IPS-15b (cell line): ENCODE data around the gene CACNB3.
A peak's percentile ranks its signal among the peaks of the same experiment; 100 is the strongest.
"Not testable (repeated sequence)": the region's sequence is repeated elsewhere in the genome, so short reads cannot be mapped to it uniquely, and the experiment has no call there.

Experiments
- H3K27me3 ChIP-seq: one replicate; pipeline ENCODE4 v1.6.1; 2013; ENCODE audit warnings: low read length; ENCODE audit not compliant: control insufficient read depth, insufficient read depth
- H3K36me3 ChIP-seq: one replicate; pipeline ENCODE4 v1.6.1; 2013; ENCODE audit warnings: low read length; ENCODE audit not compliant: control insufficient read depth, insufficient read depth
- H3K4me1 ChIP-seq: one replicate; pipeline ENCODE4 v1.6.1; 2013; ENCODE audit warnings: mild to moderate bottlenecking, low read length; ENCODE audit not compliant: control insufficient read depth, insufficient read depth
- H3K4me3 ChIP-seq: one replicate; pipeline ENCODE4 v1.5.1; 2013; ENCODE audit warnings: low read depth, low read length
- H3K9ac ChIP-seq: one replicate; pipeline ENCODE4 v1.6.1; 2013; ENCODE audit warnings: low read depth, mild to moderate bottlenecking, low read length
- H3K9me3 ChIP-seq: one replicate; pipeline ENCODE4 v1.6.1; 2013; ENCODE audit warnings: mild to moderate bottlenecking, low read length; ENCODE audit not compliant: control insufficient read depth, insufficient read depth

CACNB3 gene

DNA sequence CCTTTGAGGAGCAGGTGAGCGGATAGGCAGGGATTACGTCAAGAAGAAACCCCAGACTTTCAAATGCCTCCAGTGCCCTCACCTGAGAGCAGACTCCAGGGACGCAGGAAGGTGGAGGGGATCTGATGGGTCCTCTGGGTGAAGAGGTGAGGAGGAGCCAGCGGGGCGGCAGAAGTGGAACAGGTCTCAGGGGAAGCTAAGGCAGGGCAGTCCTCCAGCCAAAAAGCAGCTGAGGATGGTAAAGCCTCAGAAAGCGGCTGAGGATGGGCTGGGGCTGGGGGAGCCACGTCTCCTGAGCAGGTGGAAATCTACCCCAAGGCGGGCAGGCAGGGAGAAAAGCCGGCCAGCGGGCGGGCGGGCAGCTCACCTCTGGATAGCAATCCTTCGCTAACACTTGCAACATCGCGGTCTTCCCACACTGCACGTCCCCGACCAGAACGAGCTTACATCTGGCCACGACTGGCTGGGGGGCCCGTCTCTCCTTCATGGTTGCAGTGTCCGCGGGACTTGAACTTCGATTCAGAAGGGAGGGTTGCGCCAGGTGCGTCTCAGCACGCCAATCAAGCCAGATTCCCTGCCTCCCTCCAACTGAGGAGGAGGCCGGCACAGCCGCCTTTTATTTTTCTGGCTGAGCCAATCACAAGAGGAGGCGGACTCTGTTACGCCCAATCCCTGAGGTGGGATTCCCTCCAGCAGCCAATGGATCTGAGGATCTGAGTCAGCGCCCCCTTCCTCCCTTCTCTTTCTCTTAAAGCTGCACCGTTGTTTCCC lies 47.2 kb downstream of the CACNB3 start, which contains the start of gene RND1:
Gene RND1, minus strand, starts transcription at position 590 of the 771 bp plus-strand sequence. Its CDS starts 103 bp downstream, at position 487.
- Histone ChIP-seq H3K9ac (peak within 1 kb of the TSS; percentile 85), H3K4me1 (peaks cover 12% of the 10 kb centered on the region), H3K9me3 (no peaks in the 10 kb centered on the region), H3K4me3 (peak within 1 kb of the TSS; percentile 93), H3K27me3 (no peaks in the 10 kb centered on the region), H3K36me3 (peaks cover 20% of the 10 kb centered on the region)

DNA sequence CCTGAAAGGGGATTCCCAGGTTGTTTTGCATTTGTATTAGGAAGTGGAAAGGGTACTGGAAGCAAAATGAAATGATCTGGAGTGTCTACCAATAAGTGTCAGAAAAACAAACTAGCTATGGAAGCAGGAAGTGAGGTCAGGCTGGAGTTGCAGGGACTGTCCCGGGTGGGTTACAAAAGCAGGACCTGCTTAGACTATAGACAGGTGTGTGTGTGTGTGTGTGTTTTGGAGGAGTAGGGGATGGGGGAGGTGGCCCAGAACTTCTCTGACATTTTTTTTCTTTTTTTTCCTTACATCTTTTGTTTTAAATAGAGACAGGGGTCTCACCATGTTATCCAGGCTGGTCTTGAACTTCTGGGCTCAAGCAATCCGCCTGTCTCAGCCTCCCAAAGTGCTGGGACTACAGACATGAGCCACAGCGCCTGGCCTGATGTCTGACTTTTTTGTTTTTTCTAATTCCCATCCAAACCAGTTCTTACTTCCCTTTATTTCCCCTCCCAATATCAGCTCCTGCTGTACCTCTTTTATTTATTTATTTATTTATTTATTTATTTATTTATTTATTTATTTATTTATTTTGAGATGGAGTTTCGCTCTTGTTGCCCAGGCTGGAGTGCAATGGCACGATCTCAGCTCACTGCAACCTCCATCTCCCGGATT lies 47.9 kb downstream of the CACNB3 start:
- no peak overlapping the region for H3K9ac ChIP-seq
- no peaks in the 10 kb centered on the region for H3K27me3 ChIP-seq
- H3K9me3 ChIP-seq = no peaks in the 10 kb centered on the region
- H3K4me1 ChIP-seq = peaks cover 12% of the 10 kb centered on the region
- H3K4me3 ChIP-seq = peak overlapping the region; percentile 93
- peaks cover 13% of the 10 kb centered on the region for H3K36me3 ChIP-seq

DNA sequence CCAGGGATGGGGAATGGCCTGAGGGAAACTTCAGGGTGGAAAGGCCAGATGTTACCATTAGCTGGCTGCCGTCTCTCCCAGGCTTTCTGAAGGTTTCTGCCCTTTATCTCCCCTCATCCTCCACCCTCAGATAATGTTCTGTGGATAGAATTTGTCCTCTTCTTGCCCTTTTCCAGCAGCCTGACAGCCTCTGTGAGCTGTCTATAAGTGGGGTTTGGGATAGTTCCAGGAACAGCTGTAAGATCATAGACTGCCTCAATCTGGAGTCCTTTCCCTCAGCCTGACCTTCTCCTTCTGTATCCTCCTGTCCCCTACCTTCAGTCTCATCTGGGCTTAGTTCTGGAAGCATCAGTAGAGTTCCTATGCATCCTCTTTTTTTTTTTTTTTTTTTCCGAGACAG lies 50.2 kb downstream of the CACNB3 start:
- Histone ChIP-seq H3K9ac (no peak overlapping the region), H3K36me3 (no peaks in the 10 kb centered on the region), H3K9me3 (no peaks in the 10 kb centered on the region), H3K27me3 (no peaks in the 10 kb centered on the region), H3K4me1 (peaks cover 7% of the 10 kb centered on the region), H3K4me3 (no peak overlapping the region)

DNA sequence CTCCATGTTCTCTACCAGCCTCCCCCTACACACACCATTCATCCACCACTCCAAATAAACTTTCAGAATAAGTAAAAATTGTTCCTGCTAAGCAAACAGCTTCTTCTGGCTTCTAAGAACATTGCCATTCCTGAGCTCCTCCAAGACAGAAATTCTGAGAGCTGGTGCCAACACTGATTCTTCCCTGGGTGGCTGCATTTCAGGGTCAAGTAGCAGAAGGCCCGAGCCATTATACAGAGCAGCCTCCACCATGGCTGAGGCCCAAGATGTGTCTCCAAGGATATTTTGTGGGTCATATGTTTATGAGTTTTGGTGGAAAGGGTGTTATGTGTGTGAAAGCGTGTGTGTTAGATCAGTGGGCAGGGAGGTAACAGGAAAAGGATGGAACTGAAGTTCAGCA lies 50.9 kb downstream of the CACNB3 start:
- Histone ChIP-seq H3K9me3 (no peaks in the 10 kb centered on the region), H3K36me3 (no peaks in the 10 kb centered on the region), H3K27me3 (no peaks in the 10 kb centered on the region), H3K4me3 (no peak overlapping the region), H3K4me1 (peaks cover 3% of the 10 kb centered on the region), H3K9ac (no peak overlapping the region)

DNA sequence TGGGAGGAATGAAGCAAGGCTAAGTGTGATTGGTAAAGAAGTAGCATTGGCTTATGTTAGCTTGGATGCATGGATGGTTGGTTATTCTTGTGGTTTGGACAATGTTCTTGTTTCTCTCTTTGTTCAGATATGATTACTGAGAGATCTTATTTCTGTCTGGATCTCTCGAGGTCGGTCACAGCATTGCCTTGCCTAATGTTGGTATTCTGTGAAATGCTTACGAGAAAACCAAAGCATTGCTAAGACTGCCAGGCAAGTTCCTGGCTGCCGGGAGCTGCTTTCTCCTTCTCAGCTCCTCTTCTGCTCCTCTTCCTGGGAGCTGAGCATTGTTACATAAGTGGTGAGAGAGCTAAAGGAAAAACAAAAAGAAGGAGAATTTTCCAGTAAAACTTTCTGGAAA lies 54.8 kb downstream of the CACNB3 start:
- no peaks in the 10 kb centered on the region for H3K4me1 ChIP-seq
- H3K36me3 ChIP-seq = no peaks in the 10 kb centered on the region
- no peaks in the 10 kb centered on the region for H3K27me3 ChIP-seq
- no peak overlapping the region for H3K9ac ChIP-seq
- no peak overlapping the region for H3K4me3 ChIP-seq
- H3K9me3 ChIP-seq = no peaks in the 10 kb centered on the region

DNA sequence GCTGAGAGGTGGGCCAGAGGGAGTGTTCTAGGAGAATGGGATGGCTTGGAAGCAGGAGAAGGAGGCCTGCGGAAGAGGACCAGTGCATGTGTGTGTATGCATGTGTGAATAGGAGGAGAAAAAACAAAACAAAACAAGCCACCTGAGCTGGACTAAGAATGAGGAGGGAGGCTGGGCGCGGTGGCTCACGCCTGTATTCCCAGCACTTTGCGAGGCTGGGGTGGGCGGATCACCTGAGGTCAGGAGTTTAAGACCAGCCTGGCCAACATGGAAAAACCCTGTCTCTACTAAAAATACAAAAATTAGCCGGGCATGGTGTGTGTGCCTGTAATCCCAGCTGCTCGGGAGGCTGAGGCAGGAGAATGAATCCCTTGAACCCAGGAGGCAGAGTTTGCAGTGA lies 55.2 kb downstream of the CACNB3 start:
- H3K4me1 ChIP-seq, H3K36me3 ChIP-seq, H3K4me3 ChIP-seq, H3K9me3 ChIP-seq, H3K9ac ChIP-seq, H3K27me3 ChIP-seq: not testable (repeated sequence)

DNA sequence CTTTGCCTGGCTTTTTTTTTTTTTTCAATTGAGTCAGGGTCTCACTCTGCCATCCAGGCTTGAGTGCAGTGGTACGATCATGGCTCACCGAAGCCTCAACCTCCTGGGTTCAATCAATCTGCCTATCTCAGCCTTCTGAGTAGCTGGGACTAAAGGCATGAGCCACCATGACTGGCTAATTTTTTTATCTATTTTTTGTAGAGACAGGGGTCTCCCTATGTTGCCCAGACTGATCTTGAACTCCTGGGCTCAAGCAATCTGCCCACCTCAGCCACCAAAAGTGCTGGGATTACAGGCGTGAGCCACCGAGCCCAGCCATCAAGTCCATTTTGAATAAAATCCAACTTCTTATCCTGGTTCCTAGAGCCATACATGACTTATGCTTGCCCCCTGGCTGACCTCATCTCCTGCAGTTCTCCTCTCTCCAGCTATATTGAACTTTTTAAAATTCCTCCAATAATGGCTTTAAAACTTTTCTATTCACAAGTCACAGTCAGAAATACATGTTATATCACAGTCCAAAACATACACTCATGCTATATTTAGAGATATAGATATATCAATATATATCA lies 57.7 kb downstream of the CACNB3 start:
- Histone ChIP-seq H3K9me3 (no peaks in the 10 kb centered on the region), H3K4me3 (no peak overlapping the region), H3K4me1 (no peaks in the 10 kb centered on the region), H3K27me3 (peaks cover 2% of the 10 kb centered on the region), H3K36me3 (no peaks in the 10 kb centered on the region), H3K9ac (no peak overlapping the region)
